Measurements from ENCODE around the gene CCNE1. TPM values are rescaled to one million over a fixed set of nuclear protein-coding genes. Genes with fewer than 3 reads are reported as not detected.
"Not testable (repeated sequence)": the region's sequence is repeated elsewhere in the genome, so short reads cannot be mapped to it uniquely, and the experiment has no call there.

The CCNE1 gene
- polyA plus RNA-seq, 3 donors, result 8.5 to 10.8 (median 8.5) TPM

GRCh38 chr19:29785955-29786589 is 25.7 kb upstream of the CCNE1 start:
- no peak for DNase-seq (ENCODE audit: low read depth in 3 of 3, low spot score in 2 of 3)

DNA sequence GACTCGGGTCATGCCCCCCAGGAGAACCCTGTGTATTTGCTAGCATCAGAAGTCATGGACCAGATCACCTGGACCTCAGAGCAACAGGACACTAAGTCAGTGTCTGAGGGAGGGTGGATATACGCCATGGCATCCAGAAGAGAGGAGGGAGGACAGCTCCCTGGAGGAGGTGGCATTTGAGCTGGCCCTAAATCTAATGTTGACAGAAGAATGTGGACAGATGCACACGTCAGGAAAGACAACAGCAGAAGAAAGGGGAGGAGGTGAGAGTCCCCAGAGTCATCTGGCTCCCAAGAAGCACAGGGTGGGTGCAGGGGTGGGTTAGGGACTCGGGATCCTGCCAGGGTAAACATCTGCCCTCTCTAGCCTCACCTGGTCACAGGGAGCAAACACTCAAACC is 24.5 kb upstream of the CCNE1 start:
- DNase-seq (ENCODE audit: low read depth in 3 of 3, low spot score in 2 of 3), result no peak

- no peak for DNase-seq (ENCODE audit: low read depth in 3 of 3, low spot score in 2 of 3)
Observed at GRCh38 chr19:29789007-29789406, 22.8 kb upstream of the CCNE1 start.

- no peak for DNase-seq (ENCODE audit: low read depth in 3 of 3, low spot score in 2 of 3)
Observed at GRCh38 chr19:29793116-29793727, 18.6 kb upstream of the CCNE1 start.

- not testable (repeated sequence) for DNase-seq (ENCODE audit: low read depth in 3 of 3, low spot score in 2 of 3)
Observed at GRCh38 chr19:29794490-29794889, 17.3 kb upstream of the CCNE1 start.

- no peak for DNase-seq (ENCODE audit: low read depth in 3 of 3, low spot score in 2 of 3)
Observed at GRCh38 chr19:29795461-29796172, 16.2 kb upstream of the CCNE1 start.

DNA sequence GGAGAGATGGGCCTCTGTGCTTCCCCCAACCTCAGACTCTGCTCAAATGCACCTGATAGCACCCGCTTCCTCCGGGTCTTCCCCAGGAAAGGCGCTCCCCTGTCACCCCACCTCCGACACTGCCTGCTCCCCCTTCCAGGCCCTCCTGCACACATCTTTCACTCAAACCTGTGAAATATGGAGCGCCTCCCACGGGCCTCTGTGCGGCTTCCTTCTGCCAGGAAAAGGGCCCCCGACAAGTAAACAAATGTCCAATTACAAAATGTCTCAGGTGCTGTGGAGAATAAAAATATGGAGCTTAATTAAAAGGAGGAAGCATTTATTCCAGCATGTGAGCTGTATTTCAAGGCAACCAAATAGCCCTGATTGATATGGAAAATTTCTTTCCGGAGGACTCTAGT is 15.6 kb upstream of the CCNE1 start:
- DNase-seq (ENCODE audit: low read depth in 3 of 3, low spot score in 2 of 3), result no peak

DNA sequence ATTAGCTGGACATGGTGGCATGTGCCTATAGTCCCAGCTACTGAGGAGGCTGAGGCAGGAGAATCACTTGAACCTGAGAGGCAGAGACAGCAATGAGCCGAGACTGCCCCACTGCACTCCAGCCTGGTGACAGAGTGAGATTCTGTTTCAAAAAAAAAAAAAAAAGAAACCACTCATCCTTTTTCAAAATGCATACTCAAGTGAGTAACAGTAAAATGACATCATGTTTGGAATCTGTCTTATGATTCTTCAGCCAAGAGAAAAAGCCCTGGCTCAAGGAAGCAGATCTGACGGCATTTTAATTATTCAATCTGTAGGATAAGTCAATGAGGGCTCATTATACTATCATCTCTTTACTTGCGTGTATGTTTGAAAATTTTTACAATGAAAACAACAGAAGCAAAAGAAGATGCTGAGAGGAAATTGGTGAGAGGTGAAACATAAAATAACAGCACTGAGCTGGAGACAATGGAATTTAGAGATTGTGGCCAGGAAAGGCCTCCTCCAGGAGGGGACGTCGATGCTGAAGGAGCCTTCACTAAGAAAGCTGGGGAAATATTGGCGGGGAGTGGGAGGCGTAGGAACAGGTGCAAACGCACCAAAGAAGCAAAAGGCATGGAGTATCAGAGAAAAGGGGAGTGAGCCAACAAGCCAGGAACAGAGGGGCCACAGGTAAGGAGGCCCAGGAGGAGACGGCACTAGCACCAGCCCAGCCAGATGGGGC is 12.9 kb upstream of the CCNE1 start:
- no peak for DNase-seq (ENCODE audit: low read depth in 3 of 3, low spot score in 2 of 3)

- DNase-seq (ENCODE audit: low read depth in 3 of 3, low spot score in 2 of 3), result no peak
Observed at GRCh38 chr19:29800100-29800825, 11.5 kb upstream of the CCNE1 start.

DNA sequence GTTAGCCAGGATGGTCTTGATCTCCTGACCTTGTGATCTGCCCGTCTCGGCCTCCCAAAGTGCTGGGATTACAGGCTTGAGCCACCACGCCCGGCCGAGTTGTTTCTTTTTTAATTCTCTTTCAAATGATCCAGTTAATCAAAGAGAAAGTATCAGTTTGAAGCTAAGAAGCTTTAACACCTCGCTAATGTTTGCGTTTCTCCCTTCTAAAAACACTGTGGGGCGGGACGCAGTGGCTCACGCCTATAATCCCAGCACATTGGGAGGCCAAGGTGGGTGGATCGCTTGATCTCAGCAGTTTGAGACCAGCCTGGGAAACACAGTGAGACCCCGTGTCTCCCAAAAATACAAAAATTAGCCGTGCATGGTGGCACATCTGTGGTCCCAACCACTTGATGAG is 7.8 kb upstream of the CCNE1 start:
- not testable (repeated sequence) for DNase-seq (ENCODE audit: low read depth in 3 of 3, low spot score in 2 of 3)

- DNase-seq (ENCODE audit: low read depth in 3 of 3, low spot score in 2 of 3), result no peak
Observed at GRCh38 chr19:29804493-29804892, 7.3 kb upstream of the CCNE1 start.

- DNase-seq (ENCODE audit: low read depth in 3 of 3, low spot score in 2 of 3), result no peak
Observed at GRCh38 chr19:29805031-29805965, 6.5 kb upstream of the CCNE1 start.

DNA sequence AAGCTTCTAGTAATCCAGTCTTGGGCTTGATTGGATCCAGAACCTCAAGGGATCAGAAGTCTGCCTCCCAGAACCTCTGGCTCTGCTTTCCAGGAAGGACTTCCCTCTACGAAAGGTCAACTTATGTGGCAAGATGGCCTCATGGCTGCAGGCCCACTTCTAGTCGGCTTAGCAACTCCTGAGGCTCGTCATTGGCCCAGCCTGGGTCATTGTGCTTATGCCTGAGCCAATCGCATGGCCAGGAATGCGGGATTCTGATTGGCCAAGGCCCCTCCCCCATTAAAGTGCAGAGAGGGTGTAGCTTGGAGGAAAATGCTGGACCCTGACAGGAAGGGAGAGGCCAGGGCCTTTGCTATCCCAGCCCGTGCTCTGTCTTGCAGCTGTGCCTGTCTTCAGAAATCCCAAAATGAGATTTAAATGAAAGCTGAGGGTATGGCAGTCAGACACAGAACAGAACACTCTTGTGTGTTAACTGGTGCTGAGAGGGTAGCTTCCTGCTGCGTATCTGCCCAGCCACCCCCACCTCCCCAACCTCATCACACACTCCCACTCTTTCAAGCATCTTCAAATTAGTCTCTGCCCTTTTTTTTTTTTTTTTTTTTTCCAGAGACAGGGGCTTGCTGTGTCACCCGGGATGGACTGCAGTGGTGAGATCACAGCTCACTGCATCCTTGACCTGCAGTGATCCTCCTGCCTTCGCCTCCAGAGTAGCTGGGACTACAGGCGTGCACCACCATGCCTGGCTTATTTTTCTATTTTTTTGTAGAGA is 5.5 kb upstream of the CCNE1 start:
- no peak for DNase-seq (ENCODE audit: low read depth in 3 of 3, low spot score in 2 of 3)

DNA sequence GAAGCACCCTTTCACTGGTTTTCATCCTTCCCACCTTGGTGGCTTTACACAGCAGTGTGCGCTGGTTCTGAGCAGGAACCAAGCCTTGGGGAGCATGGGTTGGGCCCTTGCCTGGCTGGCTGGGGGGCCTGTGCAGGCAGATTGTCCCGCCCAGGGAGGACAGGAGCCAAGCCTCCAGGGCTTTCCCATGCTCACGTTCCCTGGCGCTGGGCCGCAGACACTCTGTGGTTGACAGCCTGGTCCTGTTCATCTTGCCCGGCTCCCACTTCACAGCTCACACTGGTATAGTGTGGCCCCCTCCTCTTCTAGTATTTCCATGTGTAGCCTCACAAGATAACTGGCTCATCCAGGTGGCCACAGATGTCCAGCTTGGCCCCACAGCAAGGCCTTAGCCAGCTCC is 4.6 kb upstream of the CCNE1 start:
- no peak for DNase-seq (ENCODE audit: low read depth in 3 of 3, low spot score in 2 of 3)

DNA sequence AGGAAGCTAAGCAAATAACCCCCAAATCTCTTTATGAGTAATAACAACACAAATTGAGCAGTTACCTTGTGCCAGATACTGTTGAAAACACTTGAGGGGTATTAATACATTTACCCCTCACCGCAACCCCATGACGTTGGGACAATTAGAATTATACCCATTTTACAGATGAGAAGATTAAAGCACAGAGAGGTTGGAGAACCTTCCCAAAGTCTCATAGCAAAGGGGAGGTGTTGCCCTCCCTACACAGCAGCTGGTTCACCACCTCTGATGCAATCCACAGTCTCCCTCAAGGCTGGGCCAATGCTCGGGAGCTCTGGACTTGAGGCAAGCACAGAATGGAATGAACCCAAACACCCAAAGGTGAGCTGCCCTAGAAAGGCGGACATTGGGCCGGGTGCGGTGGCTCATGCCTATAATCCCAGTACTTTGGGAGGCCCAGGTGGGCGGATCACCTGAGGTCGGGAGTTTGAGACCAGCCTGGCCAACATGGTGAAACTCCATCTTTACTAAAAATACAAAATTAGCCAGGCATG is 3.9 kb upstream of the CCNE1 start:
- no peak for DNase-seq (ENCODE audit: low read depth in 3 of 3, low spot score in 2 of 3)

DNA sequence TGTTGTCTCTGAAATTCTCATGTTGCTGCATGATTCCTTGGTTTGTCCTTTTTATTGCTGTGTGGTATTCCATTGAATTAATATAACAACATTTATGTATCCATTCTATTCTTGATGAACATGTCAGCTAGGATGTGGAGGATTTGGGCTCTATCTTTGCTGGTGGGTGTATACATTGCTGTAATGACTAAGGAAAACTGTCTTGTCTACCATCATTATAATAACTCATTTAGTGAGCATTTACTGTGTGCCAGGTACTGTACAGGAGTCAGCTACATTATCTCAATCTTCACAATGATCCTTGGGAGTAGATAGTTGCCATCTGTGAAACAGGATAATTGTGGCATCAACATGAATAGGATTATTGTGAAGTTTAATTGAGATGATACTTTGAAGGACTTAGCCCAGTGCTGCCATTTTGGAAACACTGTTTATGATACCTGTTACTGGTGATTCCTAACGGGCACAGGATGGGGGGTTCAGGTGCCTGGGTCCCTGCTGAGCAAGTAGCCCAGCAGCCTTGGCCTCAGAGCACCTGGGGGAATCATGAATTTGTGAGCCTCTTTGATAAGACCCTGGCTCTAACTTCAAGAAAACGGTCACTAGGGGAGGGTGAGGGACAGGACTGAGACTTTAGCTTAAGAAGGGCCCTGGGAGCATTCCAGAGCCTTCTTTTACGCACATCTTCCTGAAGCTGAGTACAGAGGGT is 1.8 kb upstream of the CCNE1 start:
- no peak for DNase-seq (ENCODE audit: low read depth in 3 of 3, low spot score in 2 of 3)

DNA sequence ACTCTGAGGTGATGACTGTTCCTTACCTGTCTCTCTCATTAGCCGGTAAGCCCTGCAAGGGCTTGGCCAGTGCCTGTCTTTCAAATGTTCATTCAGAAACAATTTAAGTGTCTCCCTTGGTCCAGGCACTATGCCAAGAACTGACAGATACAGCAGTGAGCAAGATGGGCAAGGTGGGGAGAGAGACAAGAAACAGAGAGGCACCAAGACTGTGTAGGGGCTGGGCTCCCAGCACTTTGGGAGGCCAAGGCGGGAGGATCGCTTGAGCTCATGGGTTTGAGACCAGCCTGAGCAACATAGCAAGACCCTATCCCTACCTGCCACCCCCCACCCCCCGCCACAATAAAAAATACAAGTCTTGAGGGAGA is 1.3 kb upstream of the CCNE1 start:
- no peak for DNase-seq (ENCODE audit: low read depth in 3 of 3, low spot score in 2 of 3)

All from right renal cortex interstitium (tissue), 3 donors.